ENCODE data around the gene RIBC2. TPM values are rescaled to one million over a fixed set of nuclear protein-coding genes. Genes with fewer than 3 reads are reported as not detected.

RIBC2 gene
- total RNA-seq, 2 experiments from 2014 or later: 0.78 TPM; not detected in 1

GRCh38 chr22:45450921-45451651 is 37.6 kb downstream of the RIBC2 start:
- ChIA-PET POLR2A (no interaction called here), CTCF (ENCODE audit: unreplicated experiment) (no interaction called here)
- Histone ChIP-seq H3K79me2 (ENCODE audit: insufficient read depth, low read depth, low read length) (no peaks in the 10 kb centered on the region), H3K36me3 (ENCODE audit: insufficient read depth, low read length) (no peaks in the 10 kb centered on the region), H3K4me1 (ENCODE audit: insufficient read depth, low read length, poor library complexity, severe bottlenecking) (no peaks in the 10 kb centered on the region), H3K4me3 (ENCODE audit: low read depth, low read length, poor library complexity, severe bottlenecking) (no peak overlapping the region), H3K27ac (ENCODE audit: low read depth, low read length, poor library complexity, severe bottlenecking) (no peak overlapping the region), H2AFZ (ENCODE audit: low read length) (no peak overlapping the region), H3K4me2 (ENCODE audit: low read length) (no peak overlapping the region), H4K20me1 (ENCODE audit: insufficient read depth, low read length) (no peaks in the 10 kb centered on the region), H3K9me3 (ENCODE audit: low read length) (no peaks in the 10 kb centered on the region), H3K9me2 (ENCODE audit: insufficient read depth, low read length) (no peaks in the 10 kb centered on the region)
- BruUV-seq (replicated peaks): no TSS peak
- no peak for TF ChIP-seq CTCF (conservative IDR thresholded peaks at IDR 0.05; ENCODE audit: low read length)
- intact Hi-C loops (cut with micrococcal nuclease; ENCODE audit: unreplicated experiment): no loop called here
- DNase-seq (ENCODE audit: low spot score): no peak

- no peak for DNase-seq (ENCODE audit: low spot score)
- no TSS peak for BruUV-seq (replicated peaks)
- no peaks in the 10 kb centered on the region for H3K79me2 ChIP-seq (ENCODE audit: insufficient read depth, low read depth, low read length)
- intact Hi-C loops (cut with micrococcal nuclease; ENCODE audit: unreplicated experiment): no loop called here
- H3K27ac ChIP-seq (ENCODE audit: low read depth, low read length, poor library complexity, severe bottlenecking): no peak overlapping the region
- no peaks in the 10 kb centered on the region for H3K4me1 ChIP-seq (ENCODE audit: insufficient read depth, low read length, poor library complexity, severe bottlenecking)
- TF ChIP-seq CTCF (conservative IDR thresholded peaks at IDR 0.05; ENCODE audit: low read length): no peak
- TF ChIP-seq EZH2phosphoT487 (IDR thresholded peaks at IDR 0.05; ENCODE audit: borderline replicate concordance, low read depth, low read length): no peak
- H3K36me3 ChIP-seq (ENCODE audit: insufficient read depth, low read length): no peaks in the 10 kb centered on the region
- H3K9me2 ChIP-seq (ENCODE audit: insufficient read depth, low read length): no peaks in the 10 kb centered on the region
- CTCF ChIA-PET (ENCODE audit: unreplicated experiment): no interaction called here
- H3K4me2 ChIP-seq (ENCODE audit: low read length): no peak overlapping the region
- H2AFZ ChIP-seq (ENCODE audit: low read length): no peak overlapping the region
- H4K20me1 ChIP-seq (ENCODE audit: insufficient read depth, low read length): no peaks in the 10 kb centered on the region
- H3K9me3 ChIP-seq (ENCODE audit: low read length): no peaks in the 10 kb centered on the region
- POLR2A ChIA-PET: no interaction called here
- no peak overlapping the region for H3K4me3 ChIP-seq (ENCODE audit: low read depth, low read length, poor library complexity, severe bottlenecking)
These were observed 38.5 kb downstream of the RIBC2 start for GRCh38 chr22:45451972-45452371.

DNA sequence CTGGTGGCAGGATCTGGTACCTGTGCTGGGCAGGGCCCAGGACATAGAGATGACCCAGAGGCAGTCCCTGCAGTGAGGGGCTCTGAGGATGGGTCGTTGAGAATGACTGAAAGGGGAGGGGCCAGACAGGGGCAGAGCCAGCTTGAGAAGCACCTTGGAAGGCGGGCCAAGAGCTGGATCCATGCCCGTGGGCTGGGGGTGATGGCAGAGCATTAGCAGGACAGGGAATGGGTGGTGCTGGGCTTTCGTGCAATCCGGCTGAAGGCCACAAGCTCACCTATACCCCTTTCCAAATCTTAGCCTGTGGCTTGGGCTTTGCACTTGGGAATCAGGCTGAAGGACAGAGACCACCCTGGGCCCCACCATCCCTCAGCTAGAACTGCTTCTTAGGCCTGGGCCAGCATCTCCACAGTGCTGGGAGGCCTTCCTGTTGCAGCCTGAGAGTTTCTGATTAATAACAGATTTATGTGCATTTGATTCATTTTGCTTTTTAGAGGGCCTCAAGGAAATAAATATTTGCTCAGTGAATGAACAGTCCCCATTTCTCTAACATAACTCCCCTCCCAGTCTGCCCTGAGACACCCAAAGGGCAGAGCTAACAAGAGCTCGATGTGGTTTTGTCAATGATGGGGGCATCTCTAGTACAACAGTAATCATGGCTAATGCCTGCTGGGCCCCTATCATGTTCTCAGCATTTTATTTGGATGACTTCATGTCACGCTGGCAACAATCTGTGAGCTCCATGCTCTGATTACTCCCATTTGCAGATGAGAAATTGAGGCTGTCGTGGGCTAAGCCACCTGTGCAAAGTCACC is 39.3 kb downstream of the RIBC2 start:
- Histone ChIP-seq H3K79me2 (ENCODE audit: insufficient read depth, low read depth, low read length) (no peaks in the 10 kb centered on the region), H3K9me2 (ENCODE audit: insufficient read depth, low read length) (no peaks in the 10 kb centered on the region)
- intact Hi-C loops (cut with micrococcal nuclease; ENCODE audit: unreplicated experiment): no loop called here

More for the DNA sequence above, 39.3 kb downstream of the RIBC2 start:
- Histone ChIP-seq H3K27ac (ENCODE audit: low read depth, low read length, poor library complexity, severe bottlenecking) (no peak overlapping the region), H4K20me1 (ENCODE audit: insufficient read depth, low read length) (no peaks in the 10 kb centered on the region), H3K9me3 (ENCODE audit: low read length) (no peaks in the 10 kb centered on the region), H3K36me3 (ENCODE audit: insufficient read depth, low read length) (no peaks in the 10 kb centered on the region), H3K4me2 (ENCODE audit: low read length) (no peak overlapping the region), H2AFZ (ENCODE audit: low read length) (no peak overlapping the region), H3K4me1 (ENCODE audit: insufficient read depth, low read length, poor library complexity, severe bottlenecking) (no peaks in the 10 kb centered on the region), H3K4me3 (ENCODE audit: low read depth, low read length, poor library complexity, severe bottlenecking) (no peak overlapping the region)
- BruUV-seq (replicated peaks): no TSS peak
- ChIA-PET CTCF (ENCODE audit: unreplicated experiment) (interaction anchor here (0.5 kb wide), 1 partner anchor 240 kb away, joined by 3 read pairs; no protein-coding TSS in a partner anchor), POLR2A (no interaction called here)
- no peak for DNase-seq (ENCODE audit: low spot score)
- no peak for TF ChIP-seq EZH2phosphoT487 (IDR thresholded peaks at IDR 0.05; ENCODE audit: borderline replicate concordance, low read depth, low read length)
- TF ChIP-seq CTCF (conservative IDR thresholded peaks at IDR 0.05; ENCODE audit: low read length): no peak
